ENCODE results near the gene PDE4B. TPM values are rescaled to one million over a fixed set of nuclear protein-coding genes. Genes with fewer than 3 reads are reported as not detected.

PDE4B gene
- total and polyA plus RNA-seq, 9 of the 15 experiments (the other 6 are each of a cell fraction or from before 2014, with no cell fraction given): 0.09 TPM; not detected in 8

GRCh38 chr1:65911679-65912078 is 119.0 kb downstream of the PDE4B start (continued):
- TF ChIP-seq ZNF518B (CRISPR knock-in tag; IDR thresholded peaks at IDR 0.05): no peak

DNA sequence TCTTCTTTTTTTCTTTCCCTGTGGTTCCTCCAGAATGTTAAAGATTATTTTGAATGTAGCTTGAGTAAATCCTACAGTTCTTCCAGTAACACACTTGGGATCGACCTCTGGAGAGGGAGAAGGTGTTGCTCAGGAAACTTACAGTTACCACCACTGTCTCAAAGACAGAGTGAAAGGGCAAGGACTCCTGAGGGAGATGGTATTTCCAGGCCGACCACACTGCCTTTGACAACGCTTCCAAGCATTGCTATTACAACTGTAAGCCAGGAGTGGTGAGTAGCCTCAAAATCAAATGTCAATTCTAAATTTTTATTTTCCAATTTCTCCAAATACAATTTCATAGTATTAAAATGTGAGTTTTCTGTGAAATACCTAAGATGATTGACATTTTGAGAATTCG is 125.9 kb downstream of the PDE4B start:
- POLR2A ChIA-PET: interaction anchor here (0.7 to 1.2 kb wide), 2 partner anchors 14 to 53 kb away, joined by 3 to 6 read pairs; no protein-coding TSS in a partner anchor
- in situ Hi-C loops (cut with MboI) (no loop called here), intact Hi-C loops (cut with micrococcal nuclease) (no loop called here)
- Histone ChIP-seq H3K4me3 (no peak overlapping the region), H3K36me3 (ENCODE audit: control insufficient read depth, insufficient read depth, low read length) (no peaks in the 10 kb centered on the region), H3K79me2 (ENCODE audit: control insufficient read depth, insufficient read depth, low read length) (no peaks in the 10 kb centered on the region), H3K27me3 (ENCODE audit: control insufficient read depth in 2 of 2, insufficient read depth in 2 of 2, low read length in 2 of 2) (no peaks in the 10 kb centered on the region), H3K27ac (ENCODE audit: extremely low read depth, low read depth, low read length) (no peak overlapping the region), H3K9ac (ENCODE audit: insufficient read depth in 1 of 2, low read depth in 2 of 2, low read length in 2 of 2) (no peak overlapping the region), H3K4me2 (ENCODE audit: insufficient read depth, low read length) (no peak overlapping the region), H3K9me3 (replicated peaks; ENCODE audit: control insufficient read depth, insufficient read depth, low read depth, low read length) (no peaks in the 10 kb centered on the region), H4K20me1 (replicated peaks; ENCODE audit: control insufficient read depth, insufficient read depth, low read length) (no peaks in the 10 kb centered on the region), H2AFZ (ENCODE audit: low read depth, low read length) (peak overlapping the region; percentile 70), H3K9me1 (ENCODE audit: control insufficient read depth, insufficient read depth, low read length) (no peaks in the 10 kb centered on the region), H3K4me1 (replicated peaks in 1 of 2; ENCODE audit: control insufficient read depth in 2 of 2, insufficient read depth in 2 of 2, low read length in 2 of 2) (no peaks in the 10 kb centered on the region)
- FAIRE-seq: peak; percentile 26
- no peak for DNase-seq (ENCODE audit: extremely low read depth in 1 of 4, low spot score in 3 of 4)
- peak; percentile 62; the same call in 2 of the 3 replicates for ATAC-seq
- CTCF ChIA-PET (ENCODE audit: low intra/inter-chr PET ratio): no interaction called here
- BruUV-seq (replicated peaks): no TSS peak
- 13% methylated on average over 4 of the region's 4 CpGs for WGBS (ENCODE audit: insufficient coverage, low coverage, missing lambda C conversion rate)
- TF ChIP-seq ZNF830 (CRISPR knock-in tag; IDR thresholded peaks at IDR 0.05): no peak
